GM21515 (cell line): ENCODE measurements around the gene TUBA8.
"Not testable (repeated sequence)": the region's sequence is repeated elsewhere in the genome, so short reads cannot be mapped to it uniquely, and the experiment has no call there.

Experiments
- ATAC-seq: cut with Tn5 transposase; IDR thresholded peaks from one replicate; pipeline ENCODE4 v1.9.1; 2021; ENCODE audit not compliant: unreplicated experiment

The TUBA8 gene

GRCh38 chr22:18170284-18170683, 59.7 kb downstream of the TUBA8 start:
- not testable (repeated sequence) for ATAC-seq

DNA sequence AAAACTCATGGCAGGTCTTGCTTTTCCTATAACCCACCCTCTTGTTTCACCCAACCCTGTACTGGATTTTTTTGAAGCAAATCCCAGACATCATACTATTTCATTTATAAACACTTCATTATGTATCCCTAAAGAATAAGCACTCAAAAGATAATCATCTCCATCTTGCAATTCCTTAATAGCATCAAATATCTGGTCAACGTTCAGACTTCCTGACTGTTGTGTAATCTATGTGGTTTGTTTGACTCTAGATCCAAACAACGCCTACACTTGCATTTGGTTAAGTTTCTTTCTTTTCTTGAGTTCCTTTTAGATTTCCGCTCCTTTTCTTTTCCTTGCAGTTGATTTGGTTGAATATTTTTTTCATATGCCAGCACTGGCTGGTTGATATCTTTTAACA, 61.6 kb downstream of the TUBA8 start:
- not testable (repeated sequence) for ATAC-seq

- ATAC-seq: not testable (repeated sequence)
Measured at GRCh38 chr22:18172776-18173175, 62.2 kb downstream of the TUBA8 start.

DNA sequence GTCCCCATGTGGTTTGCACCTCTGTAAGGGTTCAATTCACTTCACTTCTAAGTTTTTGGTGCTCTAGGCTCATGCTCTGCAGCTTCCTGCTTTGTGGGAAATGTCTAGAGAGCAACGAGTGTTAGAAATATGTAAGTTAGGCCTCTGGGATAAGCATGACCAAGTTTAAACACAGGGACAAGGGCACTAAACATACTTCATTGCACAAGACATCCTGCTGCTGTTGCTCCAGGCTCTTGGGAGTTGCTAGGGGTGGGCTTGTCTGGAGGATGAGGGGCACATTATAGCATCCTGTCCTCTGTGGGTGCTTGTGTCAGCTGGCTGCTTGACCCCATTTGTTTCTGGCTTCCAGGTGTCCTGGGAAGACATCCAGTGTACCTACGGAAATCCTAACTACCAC, 62.8 kb downstream of the TUBA8 start:
- ATAC-seq: not testable (repeated sequence)
